ENCODE results near the gene CNIH2.
"Not testable (repeated sequence)": the region's sequence is repeated elsewhere in the genome, so short reads cannot be mapped to it uniquely, and the experiment has no call there.

Gene CNIH2

GRCh38 chr11:66317322-66317722 is 39.3 kb downstream of the CNIH2 start:
- peaks cover 7% of the 10 kb centered on the region for H3K27me3 Mint-ChIP-seq (ENCODE audit: low read depth)
- no peak overlapping the region for H3K4me3 Mint-ChIP-seq
- H3K4me1 Mint-ChIP-seq (ENCODE audit: low read depth): peaks cover 26% of the 10 kb centered on the region
- peak overlapping the region; percentile 38 for H3K27ac Mint-ChIP-seq
- H3K9me3 Mint-ChIP-seq: no peaks in the 10 kb centered on the region
- H3K36me3 Mint-ChIP-seq (ENCODE audit: low read depth): peaks cover 4% of the 10 kb centered on the region

GRCh38 chr11:66317723-66318599 is 40.0 kb downstream of the CNIH2 start:
- peaks cover 7% of the 10 kb centered on the region for H3K27me3 Mint-ChIP-seq (ENCODE audit: low read depth)
- H3K27ac Mint-ChIP-seq: peak overlapping the region; percentile 75
- H3K36me3 Mint-ChIP-seq (ENCODE audit: low read depth): peaks cover 4% of the 10 kb centered on the region
- H3K4me1 Mint-ChIP-seq (ENCODE audit: low read depth): peaks cover 28% of the 10 kb centered on the region
- H3K4me3 Mint-ChIP-seq: peak overlapping the region; percentile 14
- no peaks in the 10 kb centered on the region for H3K9me3 Mint-ChIP-seq

GRCh38 chr11:66318600-66318970 is 40.6 kb downstream of the CNIH2 start:
- H3K27ac Mint-ChIP-seq: peak overlapping the region; percentile 50
- peaks cover 28% of the 10 kb centered on the region for H3K4me1 Mint-ChIP-seq (ENCODE audit: low read depth)
- H3K27me3 Mint-ChIP-seq (ENCODE audit: low read depth): peaks cover 7% of the 10 kb centered on the region
- H3K9me3 Mint-ChIP-seq: no peaks in the 10 kb centered on the region
- no peak overlapping the region for H3K4me3 Mint-ChIP-seq
- peaks cover 4% of the 10 kb centered on the region for H3K36me3 Mint-ChIP-seq (ENCODE audit: low read depth)

GRCh38 chr11:66320289-66320688 is 42.3 kb downstream of the CNIH2 start:
- H3K9me3 Mint-ChIP-seq; H3K36me3 Mint-ChIP-seq (ENCODE audit: low read depth); H3K4me3 Mint-ChIP-seq; H3K27ac Mint-ChIP-seq; H3K27me3 Mint-ChIP-seq (ENCODE audit: low read depth): not testable (repeated sequence)
- peaks cover 22% of the 10 kb centered on the region for H3K4me1 Mint-ChIP-seq (ENCODE audit: low read depth)

- H3K4me1 Mint-ChIP-seq (ENCODE audit: low read depth): peaks cover 25% of the 10 kb centered on the region
- not testable (repeated sequence) for H3K27me3 Mint-ChIP-seq (ENCODE audit: low read depth); H3K36me3 Mint-ChIP-seq (ENCODE audit: low read depth); H3K4me3 Mint-ChIP-seq; H3K27ac Mint-ChIP-seq; H3K9me3 Mint-ChIP-seq
Observed at GRCh38 chr11:66320748-66321147, 42.8 kb downstream of the CNIH2 start.

GRCh38 chr11:66321606-66322005 is 43.6 kb downstream of the CNIH2 start:
- H3K27me3 Mint-ChIP-seq (ENCODE audit: low read depth): peaks cover 3% of the 10 kb centered on the region
- H3K27ac Mint-ChIP-seq: no peak overlapping the region
- peaks cover 31% of the 10 kb centered on the region for H3K4me1 Mint-ChIP-seq (ENCODE audit: low read depth)
- no peaks in the 10 kb centered on the region for H3K9me3 Mint-ChIP-seq
- no peak overlapping the region for H3K4me3 Mint-ChIP-seq
- peaks cover 4% of the 10 kb centered on the region for H3K36me3 Mint-ChIP-seq (ENCODE audit: low read depth)

GRCh38 chr11:66322732-66323427 is 44.9 kb downstream of the CNIH2 start:
- Mint-ChIP-seq H3K4me1 (ENCODE audit: low read depth) (peaks cover 34% of the 10 kb centered on the region), H3K4me3 (no peak overlapping the region), H3K27ac (no peak overlapping the region), H3K36me3 (ENCODE audit: low read depth) (peaks cover 4% of the 10 kb centered on the region), H3K27me3 (ENCODE audit: low read depth) (peaks cover 3% of the 10 kb centered on the region), H3K9me3 (no peaks in the 10 kb centered on the region)

GRCh38 chr11:66323684-66324083 is 45.7 kb downstream of the CNIH2 start:
- Mint-ChIP-seq H3K4me1 (ENCODE audit: low read depth) (peaks cover 33% of the 10 kb centered on the region), H3K27me3 (ENCODE audit: low read depth) (peaks cover 2% of the 10 kb centered on the region), H3K36me3 (ENCODE audit: low read depth) (peaks cover 3% of the 10 kb centered on the region), H3K27ac (no peak overlapping the region), H3K9me3 (no peaks in the 10 kb centered on the region), H3K4me3 (no peak overlapping the region)

GRCh38 chr11:66324664-66325063 is 46.7 kb downstream of the CNIH2 start:
- Mint-ChIP-seq H3K27me3 (ENCODE audit: low read depth) (no peaks in the 10 kb centered on the region), H3K36me3 (ENCODE audit: low read depth) (peaks cover 1% of the 10 kb centered on the region), H3K9me3 (no peaks in the 10 kb centered on the region), H3K27ac (peak overlapping the region; percentile 13), H3K4me1 (ENCODE audit: low read depth) (peaks cover 28% of the 10 kb centered on the region), H3K4me3 (no peak overlapping the region)

- H3K27me3 Mint-ChIP-seq (ENCODE audit: low read depth): no peaks in the 10 kb centered on the region
- no peak overlapping the region for H3K4me3 Mint-ChIP-seq
- H3K4me1 Mint-ChIP-seq (ENCODE audit: low read depth): peaks cover 28% of the 10 kb centered on the region
- H3K27ac Mint-ChIP-seq: no peak overlapping the region
- H3K9me3 Mint-ChIP-seq: no peaks in the 10 kb centered on the region
- peaks cover under 1% of the 10 kb centered on the region for H3K36me3 Mint-ChIP-seq (ENCODE audit: low read depth)
Observed at GRCh38 chr11:66325263-66325671, 47.3 kb downstream of the CNIH2 start.

GRCh38 chr11:66326261-66327111 is 48.5 kb downstream of the CNIH2 start:
- Mint-ChIP-seq H3K4me3 (no peak overlapping the region), H3K27me3 (ENCODE audit: low read depth) (no peaks in the 10 kb centered on the region), H3K36me3 (ENCODE audit: low read depth) (no peaks in the 10 kb centered on the region), H3K9me3 (no peaks in the 10 kb centered on the region), H3K4me1 (ENCODE audit: low read depth) (peaks cover 28% of the 10 kb centered on the region), H3K27ac (peak overlapping the region; percentile 86)

- no peaks in the 10 kb centered on the region for H3K27me3 Mint-ChIP-seq (ENCODE audit: low read depth)
- no peaks in the 10 kb centered on the region for H3K36me3 Mint-ChIP-seq (ENCODE audit: low read depth)
- H3K27ac Mint-ChIP-seq: peak overlapping the region; percentile 83
- peak overlapping the region; percentile 58 for H3K4me3 Mint-ChIP-seq
- H3K4me1 Mint-ChIP-seq (ENCODE audit: low read depth): peaks cover 26% of the 10 kb centered on the region
- no peaks in the 10 kb centered on the region for H3K9me3 Mint-ChIP-seq
Observed at GRCh38 chr11:66327171-66328030, 49.4 kb downstream of the CNIH2 start.

- no peaks in the 10 kb centered on the region for H3K27me3 Mint-ChIP-seq (ENCODE audit: low read depth)
- H3K4me1 Mint-ChIP-seq (ENCODE audit: low read depth): peaks cover 25% of the 10 kb centered on the region
- H3K36me3 Mint-ChIP-seq (ENCODE audit: low read depth): no peaks in the 10 kb centered on the region
- H3K4me3 Mint-ChIP-seq: no peak overlapping the region
- no peaks in the 10 kb centered on the region for H3K9me3 Mint-ChIP-seq
- peak overlapping the region; percentile 83 for H3K27ac Mint-ChIP-seq
Observed at GRCh38 chr11:66328031-66328301, 50.0 kb downstream of the CNIH2 start.
